ENCODE data around the gene PDXK. TPM values are rescaled to one million over a fixed set of nuclear protein-coding genes. Genes with fewer than 3 reads are reported as not detected.

The PDXK gene
- total and polyA plus RNA-seq, 10 of the 15 experiments (the other 5 are each of a cell fraction or from before 2014, with no cell fraction given), result 3.7 to 141 (median 60.0) TPM

- Histone ChIP-seq H3K27ac (ENCODE audit: control insufficient read depth, insufficient read depth) (no peak overlapping the region), H3K27me3 (replicated peaks in 1 of 2; ENCODE audit: control insufficient read depth in 2 of 2, insufficient read depth in 2 of 2, low read length in 1 of 2) (no peaks in the 10 kb centered on the region), H3K9ac (ENCODE audit: control insufficient read depth, insufficient read depth, low read length) (no peak overlapping the region), H3K4me1 (ENCODE audit: control insufficient read depth, insufficient read depth, low read length) (peaks cover 6% of the 10 kb centered on the region), H2AFZ (ENCODE audit: control insufficient read depth, low read depth, low read length) (no peak overlapping the region), H3K4me3 (no peak overlapping the region), H3K79me2 (ENCODE audit: control insufficient read depth, insufficient read depth, low read length) (no peaks in the 10 kb centered on the region), H3K4me2 (ENCODE audit: control insufficient read depth, insufficient read depth) (no peak overlapping the region; the same call in 1 of the 2 replicates), H4K20me1 (ENCODE audit: control insufficient read depth, insufficient read depth) (no peaks in the 10 kb centered on the region), H3K36me3 (ENCODE audit: control insufficient read depth in 2 of 2, insufficient read depth in 2 of 2, low read length in 1 of 2) (no peaks in the 10 kb centered on the region), H3K9me3 (replicated peaks; ENCODE audit: control insufficient read depth, insufficient read depth, low read length) (no peaks in the 10 kb centered on the region)
- ChIA-PET RAD21 (ENCODE audit: unreplicated experiment) (no interaction called here), SMC1A (ENCODE audit: uncharacterized antibody, unreplicated experiment) (no interaction called here), POLR2A (interaction anchor here (0.6 kb wide), 1 partner anchor 320 kb away, joined by 4 read pairs; no protein-coding TSS in a partner anchor), CTCF (interaction anchor here (1.5 kb wide), 1 partner anchor 12 kb away, joined by 3 read pairs; no protein-coding TSS in a partner anchor)
- intact Hi-C loops (cut with micrococcal nuclease; ENCODE audit: unreplicated experiment), result no loop called here
- no peak for ATAC-seq
- FAIRE-seq, result no peak
- no TSS peak for BruUV-seq (replicated peaks)
- in situ Hi-C loops (cut with MboI), result no loop called here
- WGBS (ENCODE audit: insufficient coverage, insufficient replicate concordance, low lambda C conversion rate, missing lambda C conversion rate), result 69% methylated on average over 26 of the region's 29 CpGs
- no peak for DNase-seq (ENCODE audit: low read depth, low spot score)
- TF ChIP-seq RBBP5 (conservative IDR thresholded peaks at IDR 0.05) (no peak), ATF7 (IDR thresholded peaks at IDR 0.05; ENCODE audit: low read depth) (no peak), MTA3 (IDR thresholded peaks at IDR 0.05; ENCODE audit: borderline replicate concordance, low read length) (no peak), LARP7 (IDR thresholded peaks at IDR 0.05) (no peak), ATF2 (IDR thresholded peaks at IDR 0.05; ENCODE audit: low read length) (no peak), SMAD1 (IDR thresholded peaks at IDR 0.05; ENCODE audit: low read depth, partially characterized antibody) (no peak), HDAC2 (IDR thresholded peaks at IDR 0.05) (no peak), SRF (IDR thresholded peaks at IDR 0.05; ENCODE audit: low read depth in 2 of 2, low read length in 2 of 2) (no peak), ATF3 (IDR thresholded peaks at IDR 0.05; ENCODE audit: borderline replicate concordance, extremely low read depth, low read depth, low read length) (no peak), BCL11A (IDR thresholded peaks at IDR 0.05; ENCODE audit: low read depth, low read length) (no peak), HDGF (IDR thresholded peaks at IDR 0.05) (no peak)
- TF ChIP-seq, protein P1, sequence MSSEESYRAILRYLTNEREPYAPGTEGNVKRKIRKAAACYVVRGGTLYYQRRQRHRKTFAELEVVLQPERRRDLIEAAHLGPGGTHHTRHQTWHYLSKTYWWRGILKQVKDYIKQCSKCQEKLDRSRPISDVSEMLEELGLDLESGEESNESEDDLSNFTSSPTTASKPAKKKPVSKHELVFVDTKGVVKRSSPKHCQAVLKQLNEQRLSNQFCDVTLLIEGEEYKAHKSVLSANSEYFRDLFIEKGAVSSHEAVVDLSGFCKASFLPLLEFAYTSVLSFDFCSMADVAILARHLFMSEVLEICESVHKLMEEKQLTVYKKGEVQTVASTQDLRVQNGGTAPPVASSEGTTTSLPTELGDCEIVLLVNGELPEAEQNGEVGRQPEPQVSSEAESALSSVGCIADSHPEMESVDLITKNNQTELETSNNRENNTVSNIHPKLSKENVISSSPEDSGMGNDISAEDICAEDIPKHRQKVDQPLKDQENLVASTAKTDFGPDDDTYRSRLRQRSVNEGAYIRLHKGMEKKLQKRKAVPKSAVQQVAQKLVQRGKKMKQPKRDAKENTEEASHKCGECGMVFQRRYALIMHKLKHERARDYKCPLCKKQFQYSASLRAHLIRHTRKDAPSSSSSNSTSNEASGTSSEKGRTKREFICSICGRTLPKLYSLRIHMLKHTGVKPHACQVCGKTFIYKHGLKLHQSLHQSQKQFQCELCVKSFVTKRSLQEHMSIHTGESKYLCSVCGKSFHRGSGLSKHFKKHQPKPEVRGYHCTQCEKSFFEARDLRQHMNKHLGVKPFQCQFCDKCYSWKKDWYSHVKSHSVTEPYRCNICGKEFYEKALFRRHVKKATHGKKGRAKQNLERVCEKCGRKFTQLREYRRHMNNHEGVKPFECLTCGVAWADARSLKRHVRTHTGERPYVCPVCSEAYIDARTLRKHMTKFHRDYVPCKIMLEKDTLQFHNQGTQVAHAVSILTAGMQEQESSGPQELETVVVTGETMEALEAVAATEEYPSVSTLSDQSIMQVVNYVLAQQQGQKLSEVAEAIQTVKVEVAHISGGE (CRISPR knock-in tag; IDR thresholded peaks at IDR 0.05), result no peak
- TF ChIP-seq, protein P2, sequence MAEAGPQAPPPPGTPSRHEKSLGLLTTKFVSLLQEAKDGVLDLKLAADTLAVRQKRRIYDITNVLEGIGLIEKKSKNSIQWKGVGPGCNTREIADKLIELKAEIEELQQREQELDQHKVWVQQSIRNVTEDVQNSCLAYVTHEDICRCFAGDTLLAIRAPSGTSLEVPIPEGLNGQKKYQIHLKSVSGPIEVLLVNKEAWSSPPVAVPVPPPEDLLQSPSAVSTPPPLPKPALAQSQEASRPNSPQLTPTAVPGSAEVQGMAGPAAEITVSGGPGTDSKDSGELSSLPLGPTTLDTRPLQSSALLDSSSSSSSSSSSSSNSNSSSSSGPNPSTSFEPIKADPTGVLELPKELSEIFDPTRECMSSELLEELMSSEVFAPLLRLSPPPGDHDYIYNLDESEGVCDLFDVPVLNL (IDR thresholded peaks at IDR 0.05; ENCODE audit: low read depth, low read length), result no peak
- TF ChIP-seq, protein P3, sequence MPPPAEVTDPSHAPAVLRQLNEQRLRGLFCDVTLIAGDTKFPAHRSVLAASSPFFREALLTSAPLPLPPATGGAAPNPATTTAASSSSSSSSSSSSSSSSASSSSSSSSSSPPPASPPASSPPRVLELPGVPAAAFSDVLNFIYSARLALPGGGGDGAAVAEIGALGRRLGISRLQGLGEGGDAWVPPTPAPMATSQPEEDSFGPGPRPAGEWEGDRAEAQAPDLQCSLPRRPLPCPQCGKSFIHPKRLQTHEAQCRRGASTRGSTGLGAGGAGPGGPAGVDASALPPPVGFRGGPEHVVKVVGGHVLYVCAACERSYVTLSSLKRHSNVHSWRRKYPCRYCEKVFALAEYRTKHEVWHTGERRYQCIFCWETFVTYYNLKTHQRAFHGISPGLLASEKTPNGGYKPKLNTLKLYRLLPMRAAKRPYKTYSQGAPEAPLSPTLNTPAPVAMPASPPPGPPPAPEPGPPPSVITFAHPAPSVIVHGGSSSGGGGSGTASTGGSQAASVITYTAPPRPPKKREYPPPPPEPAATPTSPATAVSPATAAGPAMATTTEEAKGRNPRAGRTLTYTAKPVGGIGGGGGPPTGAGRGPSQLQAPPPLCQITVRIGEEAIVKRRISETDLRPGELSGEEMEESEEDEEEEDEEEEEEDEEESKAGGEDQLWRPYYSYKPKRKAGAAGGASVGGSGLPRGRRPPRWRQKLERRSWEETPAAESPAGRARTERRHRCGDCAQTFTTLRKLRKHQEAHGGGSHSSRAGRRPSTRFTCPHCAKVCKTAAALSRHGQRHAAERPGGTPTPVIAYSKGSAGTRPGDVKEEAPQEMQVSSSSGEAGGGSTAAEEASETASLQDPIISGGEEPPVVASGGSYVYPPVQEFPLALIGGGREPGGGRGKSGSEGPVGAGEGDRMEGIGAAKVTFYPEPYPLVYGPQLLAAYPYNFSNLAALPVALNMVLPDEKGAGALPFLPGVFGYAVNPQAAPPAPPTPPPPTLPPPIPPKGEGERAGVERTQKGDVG (CRISPR knock-in tag; IDR thresholded peaks at IDR 0.05), result no peak
These were observed 16.8 kb upstream of the PDXK start for GRCh38 chr21:43701936-43702784.

All from GM12878 (cell line).